ENCODE results near the gene WNT3A.
"Not testable (repeated sequence)": the region's sequence is repeated elsewhere in the genome, so short reads cannot be mapped to it uniquely, and the experiment has no call there.

Gene WNT3A

DNA sequence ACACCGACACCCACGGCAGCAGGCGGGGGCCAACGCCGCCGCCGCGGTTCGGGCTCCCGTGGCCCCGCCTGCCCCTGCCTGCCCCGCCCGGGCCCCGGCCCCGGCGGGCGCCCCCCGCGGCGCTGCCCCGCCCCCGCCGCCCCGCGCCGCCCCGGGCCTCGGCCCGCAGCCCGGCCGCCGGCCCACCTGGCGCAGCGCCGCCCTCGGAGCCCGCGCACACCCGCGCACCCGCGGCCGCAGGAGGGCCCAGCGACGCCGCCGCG is at the start of gene WNT3A:
TSS of gene WNT3A (plus strand) at position 213 of the 263 bp plus-strand sequence. CDS start 131 bp downstream, outside the sequence.
- peak within 1 kb of the TSS; percentile 30 for H3K4me3 ChIP-seq

GRCh38 chr1:227958617-227959324 is 48.0 kb upstream of the WNT3A start:
- no peak for DNase-seq (ENCODE audit: low spot score)
- no peak for TF ChIP-seq CTCF (IDR thresholded peaks at IDR 0.05)
- H3K27ac ChIP-seq = no peak overlapping the region
- no peak overlapping the region for H3K4me3 ChIP-seq

More for the DNA sequence above, at the start of gene WNT3A:
- no peak within 1 kb of the TSS for H3K27ac ChIP-seq
- DNase-seq (ENCODE audit: low spot score) = no peak
- TF ChIP-seq CTCF (IDR thresholded peaks at IDR 0.05) = no peak

GRCh38 chr1:227959325-227959860 is 47.4 kb upstream of the WNT3A start:
- H3K4me3 ChIP-seq = no peak overlapping the region
- TF ChIP-seq CTCF (IDR thresholded peaks at IDR 0.05) = no peak
- peak; percentile 36 for DNase-seq (ENCODE audit: low spot score)
- no peak overlapping the region for H3K27ac ChIP-seq

- no peak for DNase-seq (ENCODE audit: low spot score)
Observed at GRCh38 chr1:227961651-227962466, 44.9 kb upstream of the WNT3A start.

DNA sequence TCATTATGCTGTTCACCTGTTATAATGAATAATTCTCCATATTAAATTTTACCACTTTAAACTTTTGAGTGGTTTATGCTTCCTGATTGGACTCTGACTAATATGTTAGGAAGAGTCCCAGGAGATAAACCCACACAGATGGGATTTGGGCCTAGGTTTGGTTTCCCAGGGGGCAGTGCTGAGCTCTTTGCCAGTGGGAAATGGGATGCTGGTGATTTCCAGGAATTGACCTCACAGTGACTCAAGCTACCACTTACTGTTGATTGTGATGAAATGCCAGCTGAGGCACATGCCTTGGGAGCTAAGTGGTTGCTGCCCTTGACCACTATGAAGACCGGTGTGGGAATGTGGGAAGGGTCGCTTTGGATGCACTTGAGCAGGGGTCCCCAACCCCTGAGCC is 40.1 kb upstream of the WNT3A start:
- DNase-seq (ENCODE audit: low spot score); H3K27ac ChIP-seq; H3K4me3 ChIP-seq: not testable (repeated sequence)

More at GRCh38 chr1:227961651-227962466, 44.9 kb upstream of the WNT3A start:
- no peak overlapping the region for H3K27ac ChIP-seq
- no peak for TF ChIP-seq CTCF (IDR thresholded peaks at IDR 0.05)
- H3K4me3 ChIP-seq = no peak overlapping the region

DNA sequence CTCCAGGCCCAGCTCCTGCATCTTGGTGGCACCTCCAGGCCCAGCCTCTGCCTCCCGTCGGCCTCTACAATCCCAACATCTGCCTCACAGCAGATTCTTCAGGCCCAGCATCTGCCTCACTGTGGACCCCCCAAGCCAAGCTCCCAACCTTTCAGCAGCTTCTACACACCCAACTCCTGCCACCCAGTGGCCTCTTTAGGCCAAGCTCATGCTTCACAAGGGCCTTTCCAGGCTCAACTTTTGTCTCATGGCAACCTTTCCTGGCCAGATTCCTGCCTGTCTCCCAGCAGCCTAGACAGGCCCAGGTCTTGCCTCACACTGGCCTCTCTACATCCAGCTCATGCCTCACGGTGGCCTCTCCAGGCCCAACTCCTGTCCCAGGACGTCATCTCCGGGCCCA is 39.0 kb upstream of the WNT3A start:
- not testable (repeated sequence) for H3K27ac ChIP-seq; H3K4me3 ChIP-seq; DNase-seq (ENCODE audit: low spot score)

- not testable (repeated sequence) for H3K27ac ChIP-seq; H3K4me3 ChIP-seq; DNase-seq (ENCODE audit: low spot score)
Observed at GRCh38 chr1:227970076-227970995, 36.5 kb upstream of the WNT3A start.

DNA sequence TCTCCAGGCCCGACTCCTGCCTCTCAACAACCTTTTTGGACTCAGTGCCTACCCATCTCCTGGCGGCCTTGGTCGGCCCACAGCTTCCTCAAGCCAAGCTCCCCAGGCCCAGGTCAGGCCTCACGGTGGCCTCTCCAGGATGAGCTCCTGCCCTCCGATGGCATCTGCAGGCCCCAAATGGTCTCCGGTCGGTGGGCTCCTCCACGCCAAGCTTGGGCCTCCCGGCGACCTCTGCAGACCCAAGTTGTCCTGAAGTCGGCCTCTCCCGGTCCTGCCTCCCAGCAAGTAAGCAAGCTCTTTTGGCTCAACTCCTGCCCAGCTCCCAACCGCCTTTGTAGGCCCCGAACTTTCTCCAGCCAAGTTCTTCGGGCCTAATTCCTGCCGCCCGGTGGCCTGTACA is 35.6 kb upstream of the WNT3A start:
- not testable (repeated sequence) for H3K4me3 ChIP-seq; H3K27ac ChIP-seq; DNase-seq (ENCODE audit: low spot score)

GRCh38 chr1:227971643-227972282 is 35.0 kb upstream of the WNT3A start:
- not testable (repeated sequence) for H3K4me3 ChIP-seq; DNase-seq (ENCODE audit: low spot score); H3K27ac ChIP-seq

- not testable (repeated sequence) for H3K4me3 ChIP-seq; H3K27ac ChIP-seq; DNase-seq (ENCODE audit: low spot score)
Observed at GRCh38 chr1:227972283-227972679, 34.5 kb upstream of the WNT3A start.

GRCh38 chr1:227972843-227973374 is 33.9 kb upstream of the WNT3A start:
- H3K4me3 ChIP-seq; H3K27ac ChIP-seq; DNase-seq (ENCODE audit: low spot score): not testable (repeated sequence)

DNA sequence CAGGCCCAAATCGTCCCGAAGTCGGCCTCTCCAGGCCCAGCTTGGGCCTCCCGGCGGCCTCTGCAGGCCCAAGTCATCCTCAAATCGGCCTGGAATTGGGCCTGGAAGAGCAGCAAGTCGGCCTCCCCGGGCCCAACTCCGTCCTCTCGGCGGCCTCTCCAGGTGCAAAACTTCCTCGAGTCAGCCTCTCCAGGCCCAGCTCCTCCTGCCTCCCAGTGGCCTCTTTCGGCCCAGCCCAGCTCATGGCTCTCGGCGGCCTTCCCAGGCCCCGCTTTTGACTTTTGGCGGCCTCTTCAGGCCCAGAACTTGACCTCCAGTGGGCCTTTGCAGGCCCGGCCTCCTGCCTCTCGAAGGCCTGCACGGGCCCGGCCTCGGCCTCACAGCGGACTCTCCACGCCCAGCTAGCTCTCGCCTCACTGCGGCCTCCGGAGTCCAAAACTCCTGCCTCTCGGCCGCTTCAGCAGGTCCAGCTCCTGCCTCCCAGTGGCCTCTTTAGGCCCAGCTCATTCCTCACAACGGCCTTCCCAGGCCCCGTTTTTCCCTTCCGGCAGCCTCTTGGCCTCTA is 33.0 kb upstream of the WNT3A start:
- H3K27ac ChIP-seq; DNase-seq (ENCODE audit: low spot score); H3K4me3 ChIP-seq: not testable (repeated sequence)
